GM06990 (cell line): ENCODE data around the gene ZFAND6.

Experiments used
- DNase-seq: peaks from one replicate; pipeline ENCODE4 v3.0.0-alpha.2; 2011; ENCODE audit not compliant: insufficient read length; ENCODE audit errors: extremely low read depth
- H3K27me3 ChIP-seq: replicated peaks from 2 replicates; pipeline ENCODE4 v1.6.0; 2011; ENCODE audit warnings: low read length; ENCODE audit not compliant: control insufficient read depth, insufficient read depth
- H3K36me3 ChIP-seq: 2 replicates; pipeline ENCODE4 v1.5.1; 2011; ENCODE audit warnings: low read length; ENCODE audit not compliant: control insufficient read depth, insufficient read depth
- H3K4me3 ChIP-seq: replicated peaks from 2 replicates; pipeline ENCODE4 v1.5.1; 2011; ENCODE audit warnings: low read depth, mild to moderate bottlenecking, control low read depth, low read length
- CTCF ChIP-seq: IDR thresholded peaks from 2 replicates; pipeline ENCODE4 v1.5.1; 2011; ENCODE audit warnings: low read length, control low read depth, mild to moderate bottlenecking, inconsistent platforms; ENCODE audit not compliant: insufficient read depth, poor library complexity, severe bottlenecking

Gene ZFAND6

GRCh38 chr15:80081390-80081789, 21.9 kb downstream of the ZFAND6 start:
- DNase-seq = no peak
- no peak overlapping the region for H3K4me3 ChIP-seq
- no peak for TF ChIP-seq CTCF

GRCh38 chr15:80087104-80087503, 27.6 kb downstream of the ZFAND6 start:
- no peak for DNase-seq
- no peak overlapping the region for H3K4me3 ChIP-seq
- no peaks in the 10 kb centered on the region for H3K27me3 ChIP-seq
- no peak for TF ChIP-seq CTCF
- H3K36me3 ChIP-seq = peaks cover 1% of the 10 kb centered on the region; the same call in 1 of the 2 replicates

More at GRCh38 chr15:80081390-80081789, 21.9 kb downstream of the ZFAND6 start:
- Histone ChIP-seq H3K27me3 (no peaks in the 10 kb centered on the region), H3K36me3 (peaks cover 7% of the 10 kb centered on the region)

- DNase-seq = no peak
- TF ChIP-seq CTCF = no peak
- no peak overlapping the region for H3K4me3 ChIP-seq
- no peaks in the 10 kb centered on the region for H3K27me3 ChIP-seq
- no peaks in the 10 kb centered on the region for H3K36me3 ChIP-seq
Observed at GRCh38 chr15:80090041-80090440, 30.6 kb downstream of the ZFAND6 start.

GRCh38 chr15:80090879-80091503, 31.5 kb downstream of the ZFAND6 start:
- no peak for DNase-seq

GRCh38 chr15:80093854-80094418, 34.5 kb downstream of the ZFAND6 start:
- Histone ChIP-seq H3K36me3 (no peaks in the 10 kb centered on the region), H3K4me3 (no peak overlapping the region), H3K27me3 (no peaks in the 10 kb centered on the region)
- no peak for DNase-seq
- no peak for TF ChIP-seq CTCF

More at GRCh38 chr15:80090879-80091503, 31.5 kb downstream of the ZFAND6 start:
- no peak overlapping the region for H3K4me3 ChIP-seq
- peak; percentile 40 for TF ChIP-seq CTCF
- no peaks in the 10 kb centered on the region for H3K27me3 ChIP-seq
- H3K36me3 ChIP-seq = no peaks in the 10 kb centered on the region
